CMK (cell line): Measurements from ENCODE around the gene MAP3K13.
"Not testable (repeated sequence)": the region's sequence is repeated elsewhere in the genome, so short reads cannot be mapped to it uniquely, and the experiment has no call there.

Experiments
- DNase-seq: peaks from one replicate; pipeline ENCODE4 v3.0.0-alpha.2; 2010; ENCODE audit warnings: low read depth

The MAP3K13 gene

GRCh38 chr3:185451432-185451831 is 88.5 kb downstream of the MAP3K13 start:
- not testable (repeated sequence) for DNase-seq

GRCh38 chr3:185457376-185457775 is 94.4 kb downstream of the MAP3K13 start:
- DNase-seq, result no peak

DNA sequence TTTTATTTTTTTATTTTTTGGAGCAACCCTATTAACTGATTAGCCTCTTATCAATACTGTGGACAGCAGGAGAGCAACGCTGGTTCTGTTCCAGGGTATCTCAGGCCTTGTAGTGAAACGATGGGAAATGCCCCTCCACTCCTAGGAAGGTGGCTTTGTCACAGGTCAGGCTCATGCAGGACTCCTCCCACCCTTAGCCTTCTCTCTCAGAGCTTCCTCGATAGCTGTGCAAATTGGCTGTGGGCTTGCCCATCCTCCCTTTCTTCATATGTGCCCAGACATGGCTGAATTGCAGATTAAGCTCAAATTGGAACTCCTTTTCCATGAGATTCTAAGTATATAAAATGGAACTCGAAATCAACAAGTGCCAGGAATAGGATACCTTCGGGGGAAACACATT is 97.4 kb downstream of the MAP3K13 start:
- DNase-seq, result no peak

GRCh38 chr3:185460719-185461350 is 97.9 kb downstream of the MAP3K13 start:
- DNase-seq, result no peak

GRCh38 chr3:185465471-185465870 is 102.5 kb downstream of the MAP3K13 start:
- DNase-seq, result no peak

- not testable (repeated sequence) for DNase-seq
Observed at GRCh38 chr3:185466123-185466522, 103.2 kb downstream of the MAP3K13 start.

- no peak for DNase-seq
Observed at GRCh38 chr3:185469542-185469941, 106.6 kb downstream of the MAP3K13 start.

DNA sequence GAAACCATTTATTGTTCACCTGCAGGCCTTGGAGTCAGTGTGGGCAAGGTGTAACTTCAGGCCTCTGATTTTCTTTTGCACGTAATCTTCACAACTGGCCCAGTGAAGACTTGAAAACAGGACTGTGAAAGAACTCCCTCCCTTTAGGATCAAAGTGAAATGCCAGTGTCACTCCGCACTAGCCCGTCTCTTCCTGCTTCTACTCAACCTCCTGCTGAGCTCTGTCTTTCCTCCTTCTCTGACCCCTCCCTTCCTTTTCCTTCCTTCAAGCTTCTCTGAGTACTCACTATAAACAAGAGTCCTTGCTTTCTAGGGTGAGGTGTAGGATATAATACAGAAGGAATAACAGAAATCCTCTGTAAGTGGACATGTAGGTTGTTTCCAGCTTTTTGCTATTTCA is 107.4 kb downstream of the MAP3K13 start:
- no peak for DNase-seq

- DNase-seq, result no peak
Observed at GRCh38 chr3:185473290-185473815, 110.4 kb downstream of the MAP3K13 start.

GRCh38 chr3:185474922-185475321 is 112.0 kb downstream of the MAP3K13 start:
- DNase-seq, result not testable (repeated sequence)

- no peak for DNase-seq
Observed at GRCh38 chr3:185477316-185477715, 114.4 kb downstream of the MAP3K13 start.

DNA sequence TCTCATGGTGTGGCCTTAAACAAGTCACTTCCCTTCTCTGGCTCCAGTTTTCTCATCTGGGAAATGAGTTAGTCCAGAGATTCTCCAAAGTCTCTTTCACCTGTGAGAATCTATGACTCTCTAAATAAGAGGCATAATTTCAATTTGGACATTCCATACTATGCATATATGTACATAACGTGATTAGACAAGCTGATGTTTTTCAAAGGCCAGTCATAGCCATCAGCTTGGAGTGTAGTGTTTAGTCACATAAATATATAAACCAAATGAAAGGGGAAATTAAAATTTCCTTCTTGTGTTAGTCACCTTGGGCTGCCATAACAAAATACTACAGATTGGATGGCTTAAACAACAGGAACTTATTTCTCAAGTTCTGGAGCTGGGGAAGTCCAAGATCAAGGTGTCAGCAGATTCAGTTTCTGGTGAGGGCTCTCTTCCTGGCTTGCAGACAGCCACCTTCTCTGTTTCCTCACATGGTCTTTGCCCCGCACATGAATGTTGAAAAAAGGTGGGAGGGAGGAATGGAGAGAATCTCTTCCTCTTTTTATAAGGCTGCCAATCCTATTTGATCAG is 116.5 kb downstream of the MAP3K13 start:
- no peak for DNase-seq

DNA sequence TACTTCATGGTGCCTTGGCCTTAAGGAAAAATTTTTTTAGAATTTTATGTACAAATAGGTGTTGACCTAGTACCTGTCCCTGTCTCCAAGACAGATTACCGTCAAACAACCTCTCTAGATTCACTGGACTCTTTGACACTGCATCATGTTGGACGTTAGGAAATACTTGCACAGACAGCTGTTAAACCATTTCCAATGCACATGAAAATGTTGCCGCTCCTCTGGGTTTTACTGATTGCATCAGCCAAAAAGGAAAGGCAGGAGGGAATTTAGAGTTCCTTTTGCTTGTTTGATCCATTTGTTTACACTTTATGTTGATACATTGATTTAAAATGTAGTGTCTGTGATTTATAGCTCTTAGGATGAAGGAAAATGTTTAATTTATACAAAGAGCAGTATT is 121.4 kb downstream of the MAP3K13 start:
- DNase-seq, result no peak

DNA sequence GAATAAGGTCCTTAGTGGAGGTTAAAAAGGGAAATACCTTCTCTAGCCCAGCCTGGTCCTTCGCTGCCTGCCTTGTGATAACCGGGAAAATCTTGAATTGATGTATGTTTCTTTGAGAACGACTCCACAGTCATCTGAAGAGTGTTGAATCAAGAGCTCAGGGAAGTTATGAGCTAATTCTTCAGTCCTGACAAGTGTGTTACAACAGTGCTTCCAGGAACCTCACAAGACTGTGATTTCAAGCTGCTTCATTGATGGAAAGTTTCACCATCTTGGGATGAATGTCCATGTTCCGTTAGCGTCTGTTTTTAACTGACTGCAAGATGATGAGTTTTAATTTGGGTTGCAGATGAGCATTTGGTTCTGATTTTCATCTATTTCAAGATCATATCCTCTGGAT is 123.5 kb downstream of the MAP3K13 start:
- no peak for DNase-seq

- DNase-seq, result no peak
Observed at GRCh38 chr3:185488465-185488864, 125.5 kb downstream of the MAP3K13 start.

DNA sequence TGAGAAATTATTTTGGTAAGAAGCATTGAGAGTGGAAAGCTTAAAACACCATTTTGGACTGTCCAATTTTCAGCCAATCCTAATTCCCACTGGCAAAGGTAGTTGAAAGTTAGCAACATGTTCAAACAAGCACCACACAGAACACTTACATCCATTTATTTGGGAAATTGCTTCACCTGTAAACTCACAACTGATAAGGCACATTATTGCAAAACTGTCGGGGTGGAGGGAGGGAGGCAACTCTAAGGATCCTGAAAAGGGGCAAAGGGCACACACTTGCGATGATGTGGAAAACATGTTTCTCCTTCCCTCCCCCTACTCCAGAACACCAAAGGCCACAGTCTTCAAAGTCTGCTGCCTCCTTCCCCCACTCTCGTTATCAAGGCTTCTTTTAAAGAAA is 126.5 kb downstream of the MAP3K13 start:
- DNase-seq, result no peak

DNA sequence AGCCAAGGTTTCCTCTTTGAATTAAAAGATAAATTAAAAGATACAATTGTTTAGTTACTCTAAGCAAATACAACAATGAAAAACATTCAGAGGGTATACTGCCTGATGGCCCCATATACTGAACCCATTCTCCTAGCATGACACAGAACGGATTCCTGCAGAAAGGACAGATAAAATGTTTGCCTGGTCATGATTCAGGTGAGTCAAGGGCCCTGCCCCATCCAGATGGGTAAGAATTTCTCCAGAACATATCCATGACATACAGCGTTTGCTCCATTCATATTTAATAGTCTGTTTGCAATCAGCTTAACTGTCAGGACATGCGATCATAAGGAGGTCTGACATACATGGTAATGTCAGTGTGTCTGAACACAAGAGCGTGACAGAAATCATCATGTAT is 127.3 kb downstream of the MAP3K13 start:
- DNase-seq, result no peak

GRCh38 chr3:185498503-185499396 is 135.8 kb downstream of the MAP3K13 start, which contains the start of gene TMEM41A:
TSS of gene TMEM41A (minus strand) at chr3:185499035. CDS start at chr3:185498961, 74 bp downstream.
- DNase-seq, result peak; percentile 68

GRCh38 chr3:185502987-185503386 is 140.1 kb downstream of the MAP3K13 start:
- no peak for DNase-seq

- DNase-seq, result no peak
Observed at GRCh38 chr3:185503521-185503920, 140.6 kb downstream of the MAP3K13 start.

DNA sequence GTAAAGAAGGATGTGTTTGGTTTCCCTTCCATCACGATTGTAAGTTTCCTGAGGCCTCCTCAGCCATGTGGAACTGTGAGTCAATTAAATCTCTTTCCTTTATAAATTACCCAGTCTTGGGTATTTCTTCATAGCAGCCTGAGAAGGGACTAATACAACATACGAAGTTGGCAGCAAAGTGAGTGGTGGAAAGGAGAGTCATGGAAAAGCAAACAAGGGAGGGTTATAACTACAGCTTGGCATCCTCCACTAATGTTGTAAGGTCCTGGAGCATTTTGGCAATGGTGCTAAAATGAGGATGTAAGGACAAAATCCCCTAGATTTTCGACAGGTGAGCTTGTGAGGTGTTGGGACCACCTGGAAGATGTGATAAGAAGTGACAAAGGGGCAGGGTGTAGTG is 141.7 kb downstream of the MAP3K13 start:
- DNase-seq, result no peak

- no peak for DNase-seq
Observed at GRCh38 chr3:185507883-185508282, 144.9 kb downstream of the MAP3K13 start.
